Stomach (tissue), 4 donors: ENCODE results near the gene STX5.

Experiments
- CTCF ChIP-seq, 7 experiments: fragments of 450-650 bp in 4 of 7; fragments of 200-600 bp in 3 of 7; sonication (generic) in 3 of 7; IDR thresholded peaks; one replicate each; pipeline ENCODE4 v1.5.1; 2016 to 2019; ENCODE audit warnings: antibody characterized with exemption in 7 of 7, control low read depth in 2 of 7, mild to moderate bottlenecking in 1 of 7
- POLR2A ChIP-seq, 4 donors: fragments of 450-650 bp; IDR thresholded peaks; one replicate each; pipeline ENCODE4 v1.6.1; 2016; ENCODE audit warnings: antibody characterized with exemption in 4 of 4, control low read depth in 2 of 4, mild to moderate bottlenecking in 1 of 4, moderate library complexity in 1 of 4
- POLR2AphosphoS5 ChIP-seq, 3 donors: sonication (generic); formaldehyde crosslinking; IDR thresholded peaks; one replicate each; pipeline ENCODE4 v1.6.1; 2016; ENCODE audit warnings: antibody characterized with exemption in 3 of 3

DNA sequence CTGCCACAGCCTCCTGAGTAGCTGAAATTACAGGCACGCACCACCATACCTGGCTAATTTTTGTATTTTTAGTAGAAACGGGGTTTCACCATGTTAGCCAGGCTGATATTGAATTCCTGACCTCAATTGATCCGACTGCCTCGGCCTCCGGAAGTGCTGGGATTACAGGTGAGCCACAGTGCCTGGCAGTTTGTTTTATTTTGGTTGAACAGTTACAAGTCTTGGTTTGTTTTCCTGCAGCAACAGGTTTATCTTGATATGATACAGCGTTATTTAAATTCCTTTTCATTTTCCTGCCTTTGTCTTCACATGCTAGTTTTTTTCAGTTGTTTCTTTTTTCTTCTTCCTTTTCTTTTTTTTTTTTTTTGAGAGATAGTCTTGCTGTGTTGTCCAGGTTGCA, 44.9 kb upstream of the STX5 start:
- TF ChIP-seq CTCF (IDR thresholded peaks at IDR 0.05) (no peak), POLR2AphosphoS5 (IDR thresholded peaks at IDR 0.05) (no peak), POLR2A (IDR thresholded peaks at IDR 0.05) (no peak)
